Right lobe of liver (tissue), 6 donors: Measurements from ENCODE around the gene TSEN34. TPM values are rescaled to one million over a fixed set of nuclear protein-coding genes. Genes with fewer than 3 reads are reported as not detected.

Experiments
- ATAC-seq, 4 donors: fragments of 200-7000 bp; cut with Tn5 transposase; one replicate each; pipeline ENCODE4 v1.9.1; 2020; ENCODE audit warnings: mild to moderate bottlenecking in 4 of 4, moderate library complexity in 4 of 4
- DNase-seq, 3 donors: peaks; one replicate each; pipeline ENCODE4 v3.0.0-alpha.2; 2020
- H3K27ac ChIP-seq, 3 donors: fragments of 200-600 bp; one replicate each; pipeline ENCODE4 v1.8.0; 2022
- H3K27me3 ChIP-seq, 2 donors: fragments of 200-600 bp; one replicate each; pipeline ENCODE4 v1.8.0; 2022
- H3K36me3 ChIP-seq, 4 donors: fragments of 200-600 bp; sonication (generic) in 1 of 4; one replicate each; pipeline versions ENCODE4 v1.5.1 to v1.8.0; 2017 to 2022; ENCODE audit warnings: control low read depth in 1 of 4
- H3K4me1 ChIP-seq, 4 donors: fragments of 200-600 bp; sonication (generic) in 1 of 4; one replicate each; pipeline versions ENCODE4 v1.5.1 to v1.8.0; 2017 to 2022; ENCODE audit warnings: control low read depth in 1 of 4
- H3K4me3 ChIP-seq, 3 donors: fragments of 200-600 bp; one replicate each; pipeline ENCODE4 v1.8.0; 2022
- H3K9me3 ChIP-seq, 4 donors: fragments of 200-600 bp; sonication (generic) in 1 of 4; one replicate each; pipeline versions ENCODE4 v1.5.1 to v1.8.0; 2017 to 2022; ENCODE audit warnings: control low read depth in 1 of 4
- POLR2A ChIP-seq: fragments of 450-650 bp; IDR thresholded peaks from one replicate; pipeline ENCODE4 v1.6.1; 2017; ENCODE audit warnings: antibody characterized with exemption, mild to moderate bottlenecking
- WGBS: methylation state at CpG from one replicate; pipeline ENCODE4 v1.1.6; 2018; ENCODE audit warnings: low coverage, low lambda C conversion rate; ENCODE audit not compliant: insufficient coverage; ENCODE audit errors: missing lambda C conversion rate; 5-methylcytosine and 5-hydroxymethylcytosine counted together
- intact Hi-C, 2 donors: fragments of 100-400 bp; cut with DNase I; formaldehyde crosslinking; loops; one replicate each; pipeline versions ENCODE4 v1.11.2 to v1.14.1; 2022
- total RNA-seq, 6 experiments: library from RNA; depleted of rRNA in 2 of 6; stranded (reverse); fragments of >200 nt in 2 of 6; fragmentation: NEBNext Ultra II Directional in 3 of 6; extraction: Animal tissue kit (Norgen Biotek cat#: 25700) in 3 of 6; gene quantifications; one replicate each; pipeline versions ENCODE4 v1.1.0 to v1.2.4, GENCODE V29; 2016 to 2023
- TF ChIP-seq, protein P1 (sequence below), 4 donors: fragments of 200-600 bp in 3 of 4; fragments of 450-650 bp in 1 of 4; IDR thresholded peaks; one replicate each; pipeline versions ENCODE4 v1.5.1 to v1.8.0; 2016 to 2022; ENCODE audit warnings: antibody characterized with exemption in 4 of 4, mild to moderate bottlenecking in 2 of 4
- donor health status: DM: no; HTN: yes; CAD: no.
- donor health status: DM: no; HTN: no; CAD: no.
- donor health status: DM: no; HTN: no; CAD: no.
- donor health status: DM: no; HTN: yes; CAD: no.
- donor health status: DM: no; HTN: yes; CAD: no.

TSEN34 gene
- total RNA-seq, 6 experiments from 2014 or later = 11.8 to 31.9 (median 17.9) TPM

DNA sequence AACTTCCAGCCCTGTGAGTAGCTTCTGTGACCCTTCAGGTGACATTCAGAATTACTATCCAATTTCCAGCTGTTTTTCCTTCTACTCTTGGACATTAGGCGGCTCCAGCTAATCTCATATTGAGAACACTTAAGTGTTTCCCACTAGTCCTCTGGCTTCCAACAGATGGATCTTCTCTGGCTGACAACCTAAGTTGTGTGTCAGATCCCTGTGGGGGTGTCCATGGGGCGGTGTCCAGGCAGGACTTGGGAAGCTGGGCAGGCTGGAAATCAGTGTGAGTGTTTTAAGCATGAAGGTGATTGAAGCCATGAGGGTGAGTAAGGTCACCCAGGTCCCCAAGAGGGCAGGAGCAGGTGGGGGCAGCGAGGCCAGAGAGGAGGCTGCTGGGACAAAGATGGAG, 43.4 kb upstream of the TSEN34 start:
- ATAC-seq (no peak), DNase-seq (no peak)
- H3K9me3 ChIP-seq = no peaks in the 10 kb centered on the region
- WGBS = 65% methylated on average over 3 of the region's 3 CpGs
- H3K4me3 ChIP-seq = no peak overlapping the region
- H3K36me3 ChIP-seq = peaks cover 19 to 94% (median 53%) of the 10 kb centered on the region in 4 donors
- no peak for TF ChIP-seq POLR2A
- TF ChIP-seq, protein P1, sequence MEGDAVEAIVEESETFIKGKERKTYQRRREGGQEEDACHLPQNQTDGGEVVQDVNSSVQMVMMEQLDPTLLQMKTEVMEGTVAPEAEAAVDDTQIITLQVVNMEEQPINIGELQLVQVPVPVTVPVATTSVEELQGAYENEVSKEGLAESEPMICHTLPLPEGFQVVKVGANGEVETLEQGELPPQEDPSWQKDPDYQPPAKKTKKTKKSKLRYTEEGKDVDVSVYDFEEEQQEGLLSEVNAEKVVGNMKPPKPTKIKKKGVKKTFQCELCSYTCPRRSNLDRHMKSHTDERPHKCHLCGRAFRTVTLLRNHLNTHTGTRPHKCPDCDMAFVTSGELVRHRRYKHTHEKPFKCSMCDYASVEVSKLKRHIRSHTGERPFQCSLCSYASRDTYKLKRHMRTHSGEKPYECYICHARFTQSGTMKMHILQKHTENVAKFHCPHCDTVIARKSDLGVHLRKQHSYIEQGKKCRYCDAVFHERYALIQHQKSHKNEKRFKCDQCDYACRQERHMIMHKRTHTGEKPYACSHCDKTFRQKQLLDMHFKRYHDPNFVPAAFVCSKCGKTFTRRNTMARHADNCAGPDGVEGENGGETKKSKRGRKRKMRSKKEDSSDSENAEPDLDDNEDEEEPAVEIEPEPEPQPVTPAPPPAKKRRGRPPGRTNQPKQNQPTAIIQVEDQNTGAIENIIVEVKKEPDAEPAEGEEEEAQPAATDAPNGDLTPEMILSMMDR (IDR thresholded peaks at IDR 0.05) = no peak
- H3K27ac ChIP-seq = no peak overlapping the region
- H3K27me3 ChIP-seq = no peaks in the 10 kb centered on the region
- H3K4me1 ChIP-seq = no peaks in the 10 kb centered on the region
- intact Hi-C loops = no loop called here

DNA sequence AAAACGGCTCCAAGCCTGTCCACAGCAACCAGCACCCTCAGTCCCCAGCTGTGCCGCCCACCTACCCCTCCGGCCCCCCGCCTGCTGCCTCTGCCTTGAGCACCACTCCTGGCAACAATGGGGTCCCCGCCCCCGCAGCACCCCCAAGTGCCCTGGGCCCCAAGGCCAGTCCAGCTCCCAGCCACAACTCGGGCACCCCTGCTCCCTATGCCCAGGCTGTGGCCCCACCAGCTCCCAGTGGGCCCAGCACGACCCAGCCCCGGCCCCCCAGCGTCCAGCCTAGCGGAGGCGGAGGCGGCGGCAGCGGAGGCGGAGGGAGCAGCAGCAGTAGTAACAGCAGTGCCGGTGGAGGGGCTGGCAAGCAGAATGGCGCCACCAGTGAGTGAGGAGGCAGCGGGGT, 43.0 kb upstream of the TSEN34 start:
- no peak overlapping the region for H3K4me3 ChIP-seq
- DNase-seq = no peak
- no peak for ATAC-seq
- 95% methylated on average over 4 of the region's 19 CpGs for WGBS
- H3K36me3 ChIP-seq = peaks cover 19 to 94% (median 52%) of the 10 kb centered on the region in 4 donors
- TF ChIP-seq, protein P1 (IDR thresholded peaks at IDR 0.05) = no peak
- TF ChIP-seq POLR2A = no peak
- no peaks in the 10 kb centered on the region for H3K27me3 ChIP-seq
- intact Hi-C loops = no loop called here
- no peaks in the 10 kb centered on the region for H3K9me3 ChIP-seq
- no peaks in the 10 kb centered on the region for H3K4me1 ChIP-seq
- H3K27ac ChIP-seq = no peak overlapping the region

DNA sequence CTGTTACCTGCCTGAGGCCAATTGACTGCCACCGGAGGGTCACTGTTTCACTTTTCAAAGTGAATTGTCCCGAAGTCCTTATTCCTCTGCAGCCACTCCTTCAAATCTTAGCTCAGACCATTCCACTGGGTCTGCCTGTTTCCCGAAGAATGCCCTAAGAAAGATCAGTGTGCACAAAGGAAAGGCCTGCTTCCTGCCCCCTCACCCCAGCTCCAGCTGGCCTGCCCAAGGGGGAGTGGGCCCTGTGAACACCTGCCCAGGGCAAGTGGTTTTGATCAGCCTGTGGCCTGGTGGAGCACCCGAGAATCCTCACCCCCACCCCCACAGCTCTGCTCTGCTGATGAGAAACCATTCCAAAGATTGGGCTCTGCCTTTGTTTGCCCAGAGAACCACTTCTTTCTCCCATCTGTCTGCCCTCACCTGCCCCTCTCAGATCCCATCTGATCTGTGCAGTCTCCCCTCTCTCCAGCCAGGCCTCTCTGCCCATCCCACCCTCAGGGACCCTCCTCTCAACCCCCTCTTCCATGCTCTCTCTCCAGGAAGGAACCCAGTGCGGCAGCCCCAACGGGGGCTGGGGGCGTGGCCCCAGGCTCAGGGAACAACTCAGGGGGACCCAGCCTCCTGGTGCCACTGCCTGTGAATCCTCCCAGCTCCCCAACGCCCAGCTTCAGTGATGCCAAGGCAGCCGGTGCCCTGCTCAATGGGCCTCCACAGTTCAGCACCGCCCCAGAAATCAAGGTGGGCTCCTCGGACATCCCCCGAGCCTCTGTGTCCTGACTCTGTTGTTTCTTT, 41.9 kb upstream of the TSEN34 start:
- TF ChIP-seq, protein P1 (IDR thresholded peaks at IDR 0.05) = no peak
- TF ChIP-seq POLR2A = no peak
- DNase-seq = no peak
- Histone ChIP-seq H3K9me3 (no peaks in the 10 kb centered on the region), H3K36me3 (peaks cover 19 to 94% (median 49%) of the 10 kb centered on the region in 4 donors), H3K27me3 (no peaks in the 10 kb centered on the region), H3K4me3 (no peak overlapping the region), H3K27ac (no peak overlapping the region), H3K4me1 (no peaks in the 10 kb centered on the region)
- WGBS = 87% methylated on average over 10 of the region's 12 CpGs
- ATAC-seq = no peak
- intact Hi-C loops = no loop called here

DNA sequence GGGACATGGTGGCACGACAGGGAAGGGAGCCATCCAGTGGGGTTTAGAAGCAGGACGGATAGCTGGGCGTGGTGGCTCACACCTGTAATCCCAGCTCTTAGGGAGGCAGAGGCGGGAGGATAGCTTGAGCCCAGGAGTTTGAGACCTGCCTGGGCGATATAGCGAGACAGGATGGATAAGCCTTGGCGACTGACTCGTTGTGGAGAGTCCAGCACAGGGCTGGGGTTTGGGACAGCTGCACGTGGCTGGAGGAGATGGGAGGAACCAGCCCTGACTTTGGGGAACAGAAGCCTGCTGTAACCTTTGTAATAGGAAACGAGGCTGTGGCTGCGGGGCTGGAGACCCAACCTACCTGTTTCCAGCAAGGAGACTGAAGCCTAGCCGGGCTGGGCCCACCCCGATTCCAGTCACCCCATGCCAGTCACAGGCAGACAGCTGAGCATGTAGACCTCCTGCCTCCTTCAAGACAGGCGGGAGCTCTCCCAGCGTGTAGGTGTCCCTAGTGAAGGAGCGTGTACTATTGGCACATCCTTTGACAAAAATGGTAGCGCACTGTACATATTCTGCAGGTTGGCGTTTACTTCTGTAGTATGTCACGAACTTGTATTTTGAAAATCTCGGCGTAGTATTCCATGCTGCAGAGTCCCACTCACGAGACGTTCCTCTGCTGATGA, 39.6 kb upstream of the TSEN34 start:
- Histone ChIP-seq H3K27me3 (no peaks in the 10 kb centered on the region), H3K9me3 (no peaks in the 10 kb centered on the region), H3K4me3 (no peak overlapping the region), H3K36me3 (peaks cover 8 to 95% (median 42%) of the 10 kb centered on the region in 4 donors), H3K4me1 (no peaks in the 10 kb centered on the region), H3K27ac (no peak overlapping the region)
- intact Hi-C loops = no loop called here
- ATAC-seq = no peak
- no peak for TF ChIP-seq POLR2A
- TF ChIP-seq, protein P1 (IDR thresholded peaks at IDR 0.05) = no peak
- WGBS = 81% methylated on average over 17 of the region's 23 CpGs
- DNase-seq = no peak
